ENCODE results near the gene PRKCA.

- TF ChIP-seq GATA2 (IDR thresholded peaks at IDR 0.05; ENCODE audit: low read depth, low read length) (no peak), GATA3 (IDR thresholded peaks at IDR 0.05; ENCODE audit: low read depth, low read length) (no peak)
These were observed 482.4 kb downstream of the PRKCA start for GRCh38 chr17:66784621-66785364.

Data from SH-SY5Y (cell line).